NCI-H226 (cell line): ENCODE results near the gene RBM44.
A peak's percentile ranks its signal among the peaks of the same experiment; 100 is the strongest.
"Not testable (repeated sequence)": the region's sequence is repeated elsewhere in the genome, so short reads cannot be mapped to it uniquely, and the experiment has no call there.

Source experiments
- DNase-seq: peaks from one replicate; pipeline ENCODE4 v3.0.0-alpha.2; 2015

RBM44 gene

GRCh38 chr2:237783678-237784077, 14.9 kb upstream of the RBM44 start:
- not testable (repeated sequence) for DNase-seq

GRCh38 chr2:237786936-237787335, 11.6 kb upstream of the RBM44 start:
- no peak for DNase-seq

DNA sequence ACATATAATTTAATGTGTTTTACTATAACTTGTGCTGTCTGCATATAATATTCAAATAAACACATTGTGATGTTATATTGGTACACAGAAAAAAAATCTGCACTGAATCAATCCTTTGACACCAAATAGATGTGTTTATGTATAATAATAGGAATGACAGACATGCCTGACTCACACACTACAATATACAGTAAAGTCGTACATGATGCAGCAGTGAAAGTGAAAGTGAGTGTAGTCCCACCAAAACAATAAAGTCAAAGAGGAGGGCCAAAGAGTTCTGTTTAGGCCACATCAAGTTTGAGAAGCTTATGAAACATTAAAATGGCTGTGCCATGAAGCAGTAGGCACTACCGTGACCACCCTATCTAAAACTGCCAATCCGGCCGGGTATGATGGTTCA, 8.2 kb upstream of the RBM44 start:
- peak; percentile 7 for DNase-seq

- DNase-seq: peak; percentile 34
Measured at GRCh38 chr2:237791977-237792727, 6.4 kb upstream of the RBM44 start.

DNA sequence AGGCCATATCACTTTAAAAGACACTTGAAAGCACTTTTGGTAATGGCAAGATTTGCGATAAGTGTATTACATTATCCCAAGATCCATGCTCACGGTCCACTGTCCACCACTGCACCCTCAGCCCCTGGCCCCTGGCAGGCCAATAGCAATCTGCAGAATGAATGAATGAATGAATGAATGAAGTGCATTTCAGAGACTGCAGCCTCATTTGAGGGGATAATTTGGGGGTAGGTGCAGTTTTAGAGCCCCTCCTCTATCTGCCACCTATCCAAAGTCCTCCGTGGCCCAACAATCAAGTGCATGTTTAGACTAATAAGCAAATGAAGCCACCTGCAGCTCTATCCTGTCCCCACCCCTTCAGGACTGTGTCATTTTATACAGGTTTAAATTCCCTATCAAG, 1.3 kb upstream of the RBM44 start:
- no peak for DNase-seq

- no peak for DNase-seq
Measured at GRCh38 chr2:237799060-237799428, 465 bp downstream of the RBM44 start.

DNA sequence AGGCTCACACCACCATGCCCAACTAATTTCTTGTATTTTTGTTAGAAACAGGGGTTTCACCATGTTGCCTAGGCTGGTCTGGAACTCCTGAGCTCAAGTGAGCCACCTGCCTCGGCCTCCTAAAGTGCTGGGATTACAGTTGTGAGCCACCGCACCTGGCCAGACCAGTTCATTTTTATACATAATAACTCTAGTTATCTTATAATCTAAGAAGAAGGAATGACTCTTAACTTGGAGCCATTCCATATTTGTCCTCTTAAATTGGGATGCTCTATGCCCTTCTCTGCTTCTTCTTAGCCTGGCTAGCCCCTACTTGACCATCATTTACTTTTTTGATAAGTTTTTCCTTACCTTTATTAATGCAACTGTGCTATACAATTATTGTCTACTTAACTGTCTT, 2.9 kb downstream of the RBM44 start:
- no peak for DNase-seq

DNA sequence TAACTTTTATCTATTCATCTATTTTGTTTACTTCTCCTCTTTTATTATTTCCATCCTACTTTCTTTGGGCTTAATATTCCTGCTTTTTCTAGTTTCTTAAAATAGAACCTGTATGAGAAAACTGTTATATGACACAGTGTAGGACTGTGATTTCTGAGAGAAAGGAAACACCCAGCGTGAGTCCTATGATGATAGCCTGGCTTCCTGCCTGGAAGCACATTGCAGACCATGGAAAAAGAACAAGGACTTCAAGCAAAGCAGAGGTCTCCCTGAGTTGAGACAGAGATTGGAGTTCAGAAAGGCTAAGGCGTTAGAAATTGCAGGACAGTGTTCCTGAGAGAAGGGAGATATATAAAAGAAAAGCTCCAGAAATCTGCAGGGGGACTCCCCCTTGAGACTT, 7.8 kb downstream of the RBM44 start:
- no peak for DNase-seq

GRCh38 chr2:237815637-237816036, 17.1 kb downstream of the RBM44 start:
- DNase-seq: no peak

GRCh38 chr2:237816531-237816930, 18.0 kb downstream of the RBM44 start:
- DNase-seq: no peak

DNA sequence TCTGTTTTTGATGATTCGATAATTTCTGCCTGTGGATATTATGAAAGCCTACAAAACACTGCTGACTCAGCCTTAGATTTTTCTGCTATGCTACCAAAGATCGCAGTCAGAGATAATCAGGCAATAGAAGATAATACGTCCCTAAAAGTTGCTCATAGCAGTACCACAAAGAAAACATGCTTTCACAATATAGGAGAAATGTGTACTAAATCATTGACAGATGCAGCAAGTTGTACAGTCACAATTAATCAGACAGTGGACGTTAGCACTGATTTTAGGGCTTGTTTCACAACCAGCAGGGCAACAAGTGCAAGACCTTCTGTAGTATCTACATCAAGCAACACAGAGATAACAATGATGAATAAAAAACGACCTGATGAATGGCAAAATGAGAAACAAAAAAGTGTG, 19.5 kb downstream of the RBM44 start:
- peak; percentile 39 for DNase-seq

DNA sequence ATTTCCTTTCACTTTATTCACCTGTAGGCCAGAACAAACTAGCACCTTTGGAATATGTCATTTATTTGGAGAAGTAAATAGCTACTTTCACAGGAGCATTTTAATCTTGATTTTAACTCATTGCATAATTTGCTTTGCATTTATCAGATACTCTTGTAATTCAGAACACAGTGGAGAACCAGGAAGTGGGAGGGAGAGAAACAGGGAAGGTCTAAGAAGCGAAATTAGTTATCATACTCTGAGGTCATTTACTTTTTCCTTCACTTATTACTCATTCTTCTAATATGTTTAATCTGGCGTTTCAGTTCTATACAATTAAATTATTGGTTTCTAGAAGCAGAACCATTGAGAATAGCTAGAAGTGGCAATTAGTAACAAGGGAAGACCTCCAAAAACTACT, 20.7 kb downstream of the RBM44 start:
- DNase-seq: peak; percentile 47

DNA sequence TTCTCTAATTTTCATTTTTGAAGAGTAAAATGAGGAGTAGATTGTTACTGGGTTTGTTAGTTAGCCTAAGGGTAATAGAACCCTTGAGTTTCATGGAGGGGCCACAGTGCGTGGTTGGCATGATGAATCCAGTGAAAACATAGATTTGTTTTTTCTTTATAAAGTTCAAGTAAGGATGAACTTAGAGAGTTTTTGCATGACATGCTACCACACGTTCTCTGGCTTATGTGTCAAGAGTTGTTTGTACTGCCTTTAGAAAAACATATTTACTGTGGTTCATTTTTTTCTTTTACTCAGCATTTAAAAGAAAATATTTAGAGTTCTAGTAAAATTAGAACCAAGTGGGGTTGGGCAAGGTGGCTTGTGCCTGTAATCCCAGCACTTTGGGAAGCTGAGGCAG, 21.8 kb downstream of the RBM44 start:
- no peak for DNase-seq

- DNase-seq: no peak
Measured at GRCh38 chr2:237823544-237823943, 25.0 kb downstream of the RBM44 start.

- no peak for DNase-seq
Measured at GRCh38 chr2:237824085-237824484, 25.5 kb downstream of the RBM44 start.

DNA sequence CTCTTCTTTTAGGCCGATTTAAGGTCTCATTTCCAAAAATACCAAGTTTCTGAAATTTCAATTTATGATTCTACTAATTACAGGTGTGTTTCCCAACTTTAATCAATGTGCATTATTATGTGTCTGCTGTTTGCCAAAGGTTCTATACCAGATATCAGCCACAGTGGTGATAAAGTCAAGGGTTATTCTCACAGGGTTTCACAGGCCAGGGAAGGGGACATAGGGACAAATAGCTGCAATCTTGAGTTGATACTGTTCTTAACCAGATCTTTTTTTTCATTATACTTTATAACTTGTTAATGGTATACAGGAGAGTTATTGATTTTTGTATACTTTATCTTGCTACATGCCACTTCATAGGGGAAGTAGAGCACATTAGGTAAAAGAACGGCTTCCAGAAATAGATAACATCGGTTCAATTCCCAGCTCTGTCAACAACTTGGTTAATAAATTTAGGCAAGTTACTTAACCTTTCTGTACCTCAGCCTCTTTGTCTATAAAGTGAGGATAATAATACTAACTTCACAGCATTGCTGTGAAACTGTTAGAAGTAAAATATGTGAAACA, 28.9 kb downstream of the RBM44 start:
- DNase-seq: no peak

GRCh38 chr2:237830522-237830921, 31.9 kb downstream of the RBM44 start:
- DNase-seq: no peak

- DNase-seq: peak; percentile 1
Measured at GRCh38 chr2:237833546-237833945, 35.0 kb downstream of the RBM44 start.

- no peak for DNase-seq
Measured at GRCh38 chr2:237835372-237835771, 36.8 kb downstream of the RBM44 start.

DNA sequence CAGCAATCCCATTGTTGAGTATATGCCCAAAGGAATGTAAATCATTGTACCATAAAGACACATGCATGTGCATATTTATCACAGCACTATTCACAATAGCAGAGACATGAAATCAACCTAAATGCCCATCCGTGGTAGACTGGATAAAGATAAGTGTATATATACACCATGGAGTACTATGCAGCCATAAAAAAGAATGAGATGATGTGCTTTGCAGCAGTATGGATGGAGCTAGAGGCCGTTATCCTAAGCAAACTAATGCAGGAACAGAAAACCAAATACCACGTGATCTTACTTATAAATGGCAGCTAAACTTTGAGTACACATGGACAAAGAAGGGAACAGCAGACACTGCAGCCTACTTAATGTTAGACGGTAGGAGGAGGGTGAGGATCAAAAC, 42.5 kb downstream of the RBM44 start:
- DNase-seq: no peak

DNA sequence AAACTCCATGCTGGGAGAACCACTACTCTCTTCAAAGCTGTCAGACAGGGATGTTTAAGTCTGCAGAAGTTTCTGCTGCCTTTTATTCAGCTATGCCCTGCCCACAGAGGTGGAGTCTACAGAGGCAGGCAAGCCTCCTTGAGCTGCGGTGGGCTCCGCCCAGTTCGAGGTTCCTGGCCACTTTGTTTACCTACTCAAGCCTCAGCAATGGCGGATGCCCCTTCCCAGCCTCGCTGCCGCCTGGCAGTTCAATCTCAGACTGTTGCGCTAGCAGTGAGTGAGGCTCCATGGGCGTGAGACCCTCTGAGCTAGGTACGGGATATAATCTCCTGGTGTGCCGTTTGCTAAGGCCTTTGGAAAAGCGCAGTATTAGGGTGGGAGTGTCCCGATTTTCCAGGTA, 50.4 kb downstream of the RBM44 start:
- not testable (repeated sequence) for DNase-seq

DNA sequence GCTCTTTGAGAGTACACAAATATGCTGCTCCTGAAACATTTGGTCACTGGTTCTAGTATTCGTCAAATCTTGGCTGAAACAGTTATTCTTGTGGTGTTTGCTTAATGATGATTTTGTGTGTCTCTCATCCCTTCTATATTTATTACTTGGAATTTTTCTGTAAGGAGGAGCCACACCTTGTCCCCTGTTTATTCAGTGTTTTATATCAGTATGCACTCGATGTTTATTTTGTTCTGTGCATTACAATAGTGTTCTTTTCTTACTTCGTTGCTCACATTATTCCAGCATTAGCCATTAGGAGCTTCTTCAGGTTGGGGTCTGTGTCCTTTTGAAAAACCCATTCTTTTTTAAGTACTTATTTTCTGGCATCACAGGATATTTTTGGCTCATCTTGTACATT, 55.7 kb downstream of the RBM44 start:
- no peak for DNase-seq

GRCh38 chr2:237857791-237858190, 59.2 kb downstream of the RBM44 start:
- no peak for DNase-seq

DNA sequence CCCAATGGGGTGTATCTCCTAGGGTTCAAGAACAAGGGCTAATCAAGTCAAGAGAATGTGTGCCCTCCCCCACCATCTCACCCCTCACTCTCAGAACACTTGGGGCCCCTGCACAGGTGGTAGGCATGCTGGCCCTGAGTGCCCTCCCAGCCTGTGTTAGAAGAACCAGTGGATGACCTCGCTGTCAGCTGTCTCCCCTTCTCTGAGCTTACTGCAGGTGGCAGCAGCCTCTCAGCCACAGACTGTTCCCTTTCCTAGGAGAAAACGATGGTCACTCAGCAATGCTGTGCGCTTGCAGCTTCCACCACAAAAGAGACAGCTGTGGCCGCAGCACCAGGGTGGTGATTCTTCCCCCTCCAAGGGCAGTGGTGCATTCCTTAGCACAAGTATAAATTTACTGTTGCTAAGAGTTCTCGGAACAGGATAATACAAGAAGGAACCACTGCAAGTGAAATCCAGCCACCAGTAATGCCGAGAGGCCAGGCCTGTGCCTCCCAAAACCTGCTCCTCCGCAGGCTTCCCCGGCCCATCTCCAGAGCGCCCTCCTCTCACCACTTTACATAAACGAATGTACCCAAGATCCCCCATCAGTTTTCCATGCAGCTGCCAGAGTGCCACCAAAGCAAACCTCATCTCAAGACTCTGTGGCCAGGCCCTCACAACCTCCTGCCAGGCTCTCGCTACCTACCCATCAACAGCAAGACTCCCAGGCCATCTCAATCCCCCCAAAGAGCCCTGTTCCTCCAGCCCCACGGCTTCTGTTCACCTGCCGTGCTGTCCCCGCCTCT, 59.9 kb downstream of the RBM44 start:
- DNase-seq: peak; percentile 66
